ENCODE results near the gene WDFY2.
"Not testable (repeated sequence)": the region's sequence is repeated elsewhere in the genome, so short reads cannot be mapped to it uniquely, and the experiment has no call there.

Gene WDFY2

DNA sequence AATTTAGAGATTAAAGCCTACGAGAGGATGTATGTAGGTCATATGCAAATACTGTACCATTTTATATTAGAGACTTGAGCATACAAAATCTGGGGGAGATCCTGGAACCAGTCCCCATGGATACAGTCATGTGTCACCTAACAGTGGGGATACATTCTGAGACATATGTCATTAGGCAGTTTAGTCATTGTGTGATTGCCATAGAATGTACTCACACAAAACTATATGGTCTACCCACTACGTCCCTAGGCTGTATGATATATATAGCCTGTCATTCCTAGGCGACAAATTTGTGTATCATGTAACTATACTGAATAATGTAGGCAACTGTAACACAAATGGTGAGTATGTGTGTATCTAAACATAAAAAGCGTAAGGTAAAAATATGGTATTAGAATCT is 62.8 kb downstream of the WDFY2 start:
- no peak for DNase-seq (ENCODE audit: low read depth)
- TF ChIP-seq, protein P1, sequence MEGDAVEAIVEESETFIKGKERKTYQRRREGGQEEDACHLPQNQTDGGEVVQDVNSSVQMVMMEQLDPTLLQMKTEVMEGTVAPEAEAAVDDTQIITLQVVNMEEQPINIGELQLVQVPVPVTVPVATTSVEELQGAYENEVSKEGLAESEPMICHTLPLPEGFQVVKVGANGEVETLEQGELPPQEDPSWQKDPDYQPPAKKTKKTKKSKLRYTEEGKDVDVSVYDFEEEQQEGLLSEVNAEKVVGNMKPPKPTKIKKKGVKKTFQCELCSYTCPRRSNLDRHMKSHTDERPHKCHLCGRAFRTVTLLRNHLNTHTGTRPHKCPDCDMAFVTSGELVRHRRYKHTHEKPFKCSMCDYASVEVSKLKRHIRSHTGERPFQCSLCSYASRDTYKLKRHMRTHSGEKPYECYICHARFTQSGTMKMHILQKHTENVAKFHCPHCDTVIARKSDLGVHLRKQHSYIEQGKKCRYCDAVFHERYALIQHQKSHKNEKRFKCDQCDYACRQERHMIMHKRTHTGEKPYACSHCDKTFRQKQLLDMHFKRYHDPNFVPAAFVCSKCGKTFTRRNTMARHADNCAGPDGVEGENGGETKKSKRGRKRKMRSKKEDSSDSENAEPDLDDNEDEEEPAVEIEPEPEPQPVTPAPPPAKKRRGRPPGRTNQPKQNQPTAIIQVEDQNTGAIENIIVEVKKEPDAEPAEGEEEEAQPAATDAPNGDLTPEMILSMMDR (IDR thresholded peaks at IDR 0.05; ENCODE audit: insufficient read depth, low read depth, low read length, missing control alignments), result no peak
- no peak overlapping the region for H3K4me3 ChIP-seq (ENCODE audit: low read depth, low read length)

DNA sequence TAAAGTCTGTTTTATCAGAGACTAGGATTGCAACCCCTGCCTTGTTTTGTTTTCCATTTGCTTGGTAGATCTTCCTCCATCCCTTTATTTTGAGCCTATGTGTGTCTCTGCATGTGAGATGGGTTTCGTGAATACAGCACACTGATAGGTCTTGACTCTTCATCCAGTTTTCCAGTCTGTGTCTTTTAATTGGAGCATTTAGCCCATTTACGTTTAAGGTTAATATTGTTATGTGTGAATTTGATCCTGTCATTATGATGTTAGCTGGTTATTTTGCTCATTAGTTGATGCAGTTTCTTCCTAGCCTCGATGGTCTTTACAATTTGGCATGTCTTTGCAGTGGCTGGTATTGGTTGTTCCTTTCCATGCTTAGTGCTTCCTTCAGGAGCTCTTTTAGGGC is 67.9 kb downstream of the WDFY2 start:
- H3K4me3 ChIP-seq (ENCODE audit: low read depth, low read length); DNase-seq (ENCODE audit: low read depth): not testable (repeated sequence)

DNA sequence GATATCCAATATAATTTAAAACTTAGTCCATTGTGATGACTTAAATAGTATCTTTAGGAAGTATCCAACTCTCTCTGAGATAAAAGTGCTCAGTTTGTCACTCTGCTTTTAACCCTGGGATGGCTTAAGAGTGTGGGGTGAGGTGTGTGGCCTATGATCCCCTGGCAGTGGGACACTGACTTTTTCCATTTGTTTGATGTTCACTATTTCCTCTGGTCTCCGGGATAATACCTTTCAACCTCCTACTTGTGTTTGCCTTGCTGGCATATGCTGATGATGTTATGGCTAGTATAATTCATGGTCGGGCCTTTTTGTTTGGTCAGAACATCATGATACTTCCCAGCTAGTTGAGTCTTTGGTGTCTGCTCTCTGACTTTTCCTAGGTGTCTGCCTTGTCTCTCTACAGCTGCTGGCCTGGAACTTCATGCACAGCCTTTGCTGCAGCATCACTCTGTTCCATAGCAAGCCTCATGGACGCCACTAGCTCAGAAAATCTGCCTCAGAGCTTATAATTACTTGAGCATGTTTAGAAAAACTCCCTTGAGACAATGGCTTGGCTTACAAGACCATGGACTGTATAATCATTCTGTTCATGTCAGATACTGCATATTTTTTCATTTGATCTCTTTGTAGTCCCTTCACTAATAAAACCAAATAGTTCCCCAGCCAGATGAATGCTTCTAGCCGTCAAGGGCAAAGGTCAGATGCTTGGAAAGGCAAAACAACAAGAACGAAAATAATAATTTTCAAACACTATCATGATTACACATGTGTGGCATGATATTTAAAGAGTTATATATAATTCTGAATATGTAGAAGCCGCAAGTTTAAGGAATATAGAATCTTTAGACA is 75.2 kb downstream of the WDFY2 start:
- TF ChIP-seq, protein P1 (IDR thresholded peaks at IDR 0.05; ENCODE audit: insufficient read depth, low read depth, low read length, missing control alignments), result no peak
- DNase-seq (ENCODE audit: low read depth), result no peak
- H3K4me3 ChIP-seq (ENCODE audit: low read depth, low read length), result no peak overlapping the region

DNA sequence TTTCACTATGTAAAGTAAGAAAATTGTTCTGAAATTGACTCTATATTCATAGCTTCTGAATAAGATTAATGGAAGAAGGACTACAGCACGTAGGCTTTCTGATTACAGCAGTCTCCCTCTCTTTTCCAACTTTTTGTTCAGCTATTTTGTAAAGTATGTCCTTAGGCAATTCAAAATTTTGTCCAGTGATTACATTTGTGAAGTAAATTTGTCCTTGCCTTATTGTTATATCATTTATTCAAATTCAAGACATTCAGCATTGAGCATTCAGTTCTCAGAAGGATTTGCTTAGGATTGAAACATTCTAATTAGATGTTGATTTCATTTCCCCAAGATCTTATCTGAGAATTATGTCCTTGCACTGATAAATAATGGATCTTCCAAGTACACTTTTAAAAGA is 76.6 kb downstream of the WDFY2 start:
- TF ChIP-seq, protein P1 (IDR thresholded peaks at IDR 0.05; ENCODE audit: insufficient read depth, low read depth, low read length, missing control alignments), result no peak
- no peak for DNase-seq (ENCODE audit: low read depth)
- H3K4me3 ChIP-seq (ENCODE audit: low read depth, low read length), result no peak overlapping the region

DNA sequence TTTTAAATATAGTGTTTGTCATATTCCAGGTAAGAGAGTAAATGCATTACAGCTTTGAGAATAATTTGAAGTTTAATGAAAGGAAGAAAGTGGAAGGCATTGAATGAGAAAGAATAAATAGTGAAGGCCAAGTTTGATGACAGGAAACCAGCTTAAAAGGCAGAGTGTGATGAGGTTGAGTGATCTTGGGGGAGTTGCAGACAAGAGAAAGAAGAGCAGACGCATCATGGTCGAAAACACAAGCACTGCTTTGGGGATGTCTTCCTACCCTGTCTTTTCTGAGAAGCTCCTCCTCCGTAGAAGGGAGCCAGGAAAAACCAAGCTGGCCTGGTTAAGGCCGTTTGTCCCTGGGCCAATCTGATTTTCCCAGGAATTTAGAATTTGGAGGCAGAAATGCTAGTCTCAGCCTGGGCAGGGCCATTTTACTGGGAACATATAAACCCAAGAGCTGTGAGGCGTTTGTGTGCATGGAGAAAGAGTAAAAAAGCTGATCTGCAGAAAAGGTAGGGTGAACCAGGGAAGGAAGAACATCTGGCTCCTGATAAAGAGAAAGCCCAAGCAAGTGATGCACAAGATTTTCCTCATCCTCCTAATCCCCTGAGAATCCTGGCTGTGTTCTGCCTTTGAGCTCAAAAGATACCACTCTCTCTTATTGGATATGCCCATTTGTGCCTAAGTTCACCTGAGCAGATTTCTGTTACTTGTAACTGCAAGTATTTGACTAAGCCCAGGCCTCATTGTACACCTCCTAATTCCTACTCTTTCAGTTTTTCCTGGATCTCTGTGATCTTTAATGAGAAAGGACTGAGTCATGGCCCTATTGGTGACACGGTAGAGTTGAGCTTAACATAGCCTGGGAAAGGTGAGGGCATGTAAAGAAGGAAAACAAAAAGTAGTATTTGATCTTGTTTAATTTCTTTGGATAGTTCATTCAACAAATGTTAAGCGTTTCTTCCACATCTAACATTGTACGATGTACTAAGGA is 80.0 kb downstream of the WDFY2 start:
- no peak for DNase-seq (ENCODE audit: low read depth)
- TF ChIP-seq, protein P1 (IDR thresholded peaks at IDR 0.05; ENCODE audit: insufficient read depth, low read depth, low read length, missing control alignments), result no peak
- H3K4me3 ChIP-seq (ENCODE audit: low read depth, low read length), result no peak overlapping the region

DNA sequence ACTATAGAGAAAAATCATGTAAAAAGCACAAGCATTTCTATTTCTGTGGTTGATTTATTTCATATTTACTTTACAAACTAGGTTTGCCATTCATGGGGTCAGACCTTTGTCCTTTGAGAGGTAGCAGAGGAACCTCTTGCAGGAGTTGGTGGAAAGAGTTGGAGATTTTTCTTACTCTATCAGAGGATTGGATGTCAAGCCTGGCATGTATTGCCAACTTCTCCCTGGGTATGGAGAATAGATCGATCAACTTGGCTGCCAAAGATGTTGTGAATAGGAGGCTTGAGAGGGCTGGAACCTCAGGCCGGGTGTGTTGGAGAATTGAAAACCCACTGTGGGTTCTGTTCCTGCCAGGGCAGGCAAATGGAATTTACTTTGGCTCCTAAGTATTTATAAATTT is 81.2 kb downstream of the WDFY2 start:
- TF ChIP-seq, protein P1 (IDR thresholded peaks at IDR 0.05; ENCODE audit: insufficient read depth, low read depth, low read length, missing control alignments), result no peak
- no peak for DNase-seq (ENCODE audit: low read depth)
- H3K4me3 ChIP-seq (ENCODE audit: low read depth, low read length), result no peak overlapping the region

DNA sequence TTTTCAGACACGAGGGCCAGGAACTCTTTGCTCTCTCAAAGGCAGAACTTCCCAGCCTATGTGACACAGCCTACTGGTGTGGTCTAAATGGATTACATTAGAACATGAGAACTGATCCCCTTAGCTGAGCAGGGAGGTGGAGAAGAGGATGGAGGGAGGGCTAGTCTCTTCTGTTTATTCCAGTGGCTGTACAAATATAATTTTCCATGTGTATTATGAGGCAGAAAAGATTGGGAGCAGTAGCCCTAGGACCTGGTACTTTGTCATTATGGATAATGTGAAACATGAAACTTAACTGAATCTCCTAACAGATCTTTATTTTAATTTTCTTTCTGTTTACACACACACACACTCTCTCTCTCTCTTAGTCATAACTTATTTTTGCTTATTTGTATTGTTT is 82.1 kb downstream of the WDFY2 start:
- DNase-seq (ENCODE audit: low read depth), result no peak
- TF ChIP-seq, protein P1 (IDR thresholded peaks at IDR 0.05; ENCODE audit: insufficient read depth, low read depth, low read length, missing control alignments), result no peak
- H3K4me3 ChIP-seq (ENCODE audit: low read depth, low read length), result no peak overlapping the region

Measured in GM12865 (cell line).